DMS 273 treated with DMSO at 0.1 percent for 48 hours (cell line): ENCODE measurements around the gene SUPT4H1.
A peak's percentile ranks its signal among the peaks of the same experiment; 100 is the strongest.

Experiments
- DNase-seq: peaks from one replicate; lab custom pipeline; 2025; lab: John Stamatoyannopoulos, UW

Gene SUPT4H1

GRCh38 chr17:58303971-58304749 lies 47.8 kb downstream of the SUPT4H1 start:
- peak; percentile 38 for DNase-seq

GRCh38 chr17:58302919-58303585 lies 48.9 kb downstream of the SUPT4H1 start:
- no peak for DNase-seq

DNA sequence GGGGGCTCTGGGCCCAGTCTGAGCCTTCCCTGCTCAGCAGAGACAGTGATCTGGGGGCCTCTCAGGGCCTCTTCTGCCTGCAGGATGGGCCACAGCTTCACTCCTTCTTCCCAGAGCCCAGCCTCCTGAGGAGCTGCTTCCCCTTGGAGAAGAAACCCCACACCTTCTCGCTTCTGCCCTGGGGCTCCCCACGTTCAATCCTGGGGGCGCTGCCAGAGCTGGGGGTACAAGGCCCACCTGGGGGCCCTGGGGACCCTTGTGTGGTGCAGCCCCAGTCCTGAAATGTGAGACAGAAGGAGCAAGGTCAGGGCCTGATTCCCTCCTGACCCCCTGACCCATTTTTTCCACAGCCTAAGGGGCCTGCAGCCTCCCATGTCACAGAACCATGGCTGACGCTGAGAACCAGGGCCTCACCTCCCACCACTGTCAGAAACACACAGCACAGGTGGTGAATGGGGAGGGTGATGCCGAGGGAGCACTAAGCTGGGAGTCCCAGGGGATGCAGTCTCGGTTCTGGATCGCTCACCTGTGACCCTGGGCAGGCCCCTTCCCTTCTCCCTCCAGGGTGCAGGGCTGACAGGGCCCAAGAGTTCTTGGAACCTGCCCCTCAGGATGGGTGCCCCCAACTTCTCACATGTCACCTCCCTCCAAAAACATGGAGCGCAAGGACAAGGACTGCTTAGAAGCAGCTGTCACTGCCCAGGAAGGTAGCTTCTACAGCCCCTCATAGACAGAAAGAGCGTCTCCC lies 49.7 kb downstream of the SUPT4H1 start:
- DNase-seq = no peak

DNA sequence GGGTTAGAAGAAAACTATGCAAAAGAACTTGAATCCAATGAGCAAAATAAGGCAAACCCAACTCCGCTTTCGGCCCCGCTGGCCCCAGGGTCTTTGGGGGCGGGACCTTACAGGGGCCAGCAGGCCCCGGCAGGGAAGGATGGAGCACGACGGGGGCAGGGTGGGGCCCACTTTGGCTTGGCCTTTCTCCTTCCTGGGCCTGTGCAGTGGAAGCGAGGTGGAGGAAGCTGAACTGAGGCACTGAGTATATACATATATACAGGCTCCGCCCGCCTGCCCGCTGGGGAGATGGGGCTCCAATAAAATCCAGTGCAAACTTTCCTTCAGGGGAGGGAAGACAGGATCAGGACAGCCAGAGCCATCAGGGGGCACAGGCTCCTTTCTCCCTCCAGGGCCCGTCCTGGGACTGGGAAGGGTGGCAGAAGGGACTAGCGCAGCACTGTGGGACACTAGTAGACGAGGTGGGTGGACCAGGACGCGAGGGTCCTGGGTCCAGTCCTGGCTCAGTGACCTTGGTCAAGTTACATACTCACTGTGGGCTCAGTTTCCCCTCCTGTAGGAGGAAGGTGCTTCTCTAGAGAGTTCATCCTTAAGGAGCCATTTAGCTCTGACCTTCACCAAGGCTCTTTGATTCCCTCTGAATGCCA lies 50.4 kb downstream of the SUPT4H1 start:
- no peak for DNase-seq

DNA sequence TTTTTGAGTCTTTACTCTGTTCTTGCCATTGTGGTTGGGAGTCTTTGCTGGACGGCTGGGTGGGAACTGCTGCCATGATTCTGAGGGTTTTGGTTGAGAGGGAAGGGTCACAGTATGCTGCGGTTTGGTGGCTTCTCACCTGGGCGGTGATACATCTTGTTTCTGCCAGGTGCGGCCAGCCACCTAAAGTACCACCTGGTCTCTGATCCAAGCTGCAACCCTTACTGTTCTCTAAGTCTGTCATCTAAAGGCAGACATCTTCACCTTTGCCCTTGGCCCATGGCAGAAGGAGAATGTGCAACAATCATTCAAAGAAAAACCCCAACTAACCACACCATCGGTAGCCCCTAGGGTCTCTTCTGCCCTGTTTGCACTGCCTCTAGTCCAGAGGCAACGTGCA lies 51.7 kb downstream of the SUPT4H1 start:
- DNase-seq = no peak
